Right atrium auricular region (tissue), 2 donors: ENCODE data around the gene SHC2. TPM values are rescaled to one million over a fixed set of nuclear protein-coding genes. Genes with fewer than 3 reads are reported as not detected.
A peak's percentile ranks its signal among the peaks of the same experiment; 100 is the strongest.

ENCODE experiments used
- DNase-seq: peaks from one replicate; pipeline ENCODE4 v3.0.0-alpha.2; 2019; ENCODE audit warnings: low spot score
- H3K27ac ChIP-seq, 2 donors: fragments of 200-600 bp; sonication (generic); 1 replicate in 1 of 2; 2 replicates in 1 of 2; pipeline ENCODE4 v1.5.1; 2016 to 2019
- H3K27me3 ChIP-seq, 2 donors: fragments of 200-600 bp; sonication (generic); one replicate each; pipeline versions ENCODE4 v1.5.1 to v1.6.0; 2017 to 2019
- H3K36me3 ChIP-seq: fragments of 200-600 bp; sonication (generic); one replicate; pipeline ENCODE4 v1.5.1; 2016
- H3K4me1 ChIP-seq, 2 donors: fragments of 200-600 bp; sonication (generic); one replicate each; pipeline versions ENCODE4 v1.5.1 to v1.6.0; 2017 to 2019
- H3K4me3 ChIP-seq, 2 donors: fragments of 200-600 bp; sonication (generic); 1 replicate in 1 of 2; 2 replicates in 1 of 2; pipeline ENCODE4 v1.5.1; 2017 to 2019; ENCODE audit warnings: mild to moderate bottlenecking in 1 of 2, moderate library complexity in 1 of 2
- H3K9me3 ChIP-seq, 2 donors: fragments of 200-600 bp; sonication (generic); one replicate each; pipeline ENCODE4 v1.5.1; 2019
- total RNA-seq, 2 donors: library from RNA; depleted of rRNA; stranded (reverse); fragments of >200 nt; gene quantifications; one replicate each; pipeline ENCODE4 v1.1.0, GENCODE V29; 2016
- TF ChIP-seq, protein P1 (sequence below), 2 donors: fragments of 200-600 bp; sonication (generic); IDR thresholded peaks; one replicate each; pipeline ENCODE4 v1.5.1; 2019; ENCODE audit warnings: antibody characterized with exemption in 2 of 2

SHC2 gene
- total RNA-seq, 2 donors from 2014 or later, result 9.6 to 26.8 TPM

DNA sequence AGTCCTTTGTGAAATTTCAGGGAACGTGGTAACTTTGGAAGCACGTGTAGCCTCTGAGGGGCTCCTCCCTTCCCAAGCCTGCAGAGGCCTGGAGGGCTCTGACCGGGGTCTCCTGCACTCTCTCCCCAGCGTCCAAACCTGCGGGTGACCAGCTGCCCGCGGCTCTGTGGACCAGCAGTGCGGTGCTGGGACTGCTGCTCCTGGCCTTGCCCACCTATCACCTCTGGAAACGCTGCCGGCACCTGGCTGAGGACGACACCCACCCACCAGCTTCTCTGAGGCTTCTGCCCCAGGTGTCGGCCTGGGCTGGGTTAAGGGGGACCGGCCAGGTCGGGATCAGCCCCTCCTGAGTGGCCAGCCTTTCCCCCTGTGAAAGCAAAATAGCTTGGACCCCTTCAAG is 43.8 kb upstream of the SHC2 start:
- H3K4me3 ChIP-seq, result no peak overlapping the region
- peaks cover 0 to 17% of the 10 kb centered on the region in 2 donors for H3K4me1 ChIP-seq
- no peaks in the 10 kb centered on the region for H3K27me3 ChIP-seq
- TF ChIP-seq, protein P1, sequence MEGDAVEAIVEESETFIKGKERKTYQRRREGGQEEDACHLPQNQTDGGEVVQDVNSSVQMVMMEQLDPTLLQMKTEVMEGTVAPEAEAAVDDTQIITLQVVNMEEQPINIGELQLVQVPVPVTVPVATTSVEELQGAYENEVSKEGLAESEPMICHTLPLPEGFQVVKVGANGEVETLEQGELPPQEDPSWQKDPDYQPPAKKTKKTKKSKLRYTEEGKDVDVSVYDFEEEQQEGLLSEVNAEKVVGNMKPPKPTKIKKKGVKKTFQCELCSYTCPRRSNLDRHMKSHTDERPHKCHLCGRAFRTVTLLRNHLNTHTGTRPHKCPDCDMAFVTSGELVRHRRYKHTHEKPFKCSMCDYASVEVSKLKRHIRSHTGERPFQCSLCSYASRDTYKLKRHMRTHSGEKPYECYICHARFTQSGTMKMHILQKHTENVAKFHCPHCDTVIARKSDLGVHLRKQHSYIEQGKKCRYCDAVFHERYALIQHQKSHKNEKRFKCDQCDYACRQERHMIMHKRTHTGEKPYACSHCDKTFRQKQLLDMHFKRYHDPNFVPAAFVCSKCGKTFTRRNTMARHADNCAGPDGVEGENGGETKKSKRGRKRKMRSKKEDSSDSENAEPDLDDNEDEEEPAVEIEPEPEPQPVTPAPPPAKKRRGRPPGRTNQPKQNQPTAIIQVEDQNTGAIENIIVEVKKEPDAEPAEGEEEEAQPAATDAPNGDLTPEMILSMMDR (IDR thresholded peaks at IDR 0.05), result no peak
- no peaks in the 10 kb centered on the region for H3K36me3 ChIP-seq
- H3K9me3 ChIP-seq, result no peaks in the 10 kb centered on the region
- DNase-seq, result no peak
- no peak overlapping the region for H3K27ac ChIP-seq

DNA sequence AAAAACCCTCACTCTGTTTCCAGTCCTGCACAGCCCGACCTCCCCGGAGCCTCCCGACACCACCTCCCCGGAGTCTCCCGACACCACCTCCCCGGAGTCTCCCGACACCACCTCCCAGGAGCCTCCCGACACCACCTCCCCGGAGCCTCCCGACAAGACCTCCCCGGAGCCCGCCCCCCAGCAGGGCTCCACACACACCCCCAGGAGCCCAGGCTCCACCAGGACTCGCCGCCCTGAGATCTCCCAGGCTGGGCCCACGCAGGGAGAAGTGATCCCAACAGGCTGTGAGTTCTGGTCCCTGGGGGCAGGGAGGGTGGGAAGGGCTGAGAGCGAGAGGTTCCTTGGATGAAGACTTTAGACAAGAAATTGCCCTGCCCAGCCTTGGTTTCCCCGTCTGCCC is 40.8 kb upstream of the SHC2 start:
- no peak overlapping the region for H3K4me3 ChIP-seq
- peaks cover 8 to 15% of the 10 kb centered on the region in 2 donors for H3K27me3 ChIP-seq
- no peak for DNase-seq
- peaks cover 0 to 20% of the 10 kb centered on the region in 2 donors for H3K4me1 ChIP-seq
- H3K27ac ChIP-seq, result no peak overlapping the region
- TF ChIP-seq, protein P1 (IDR thresholded peaks at IDR 0.05), result no peak
- no peaks in the 10 kb centered on the region for H3K36me3 ChIP-seq
- H3K9me3 ChIP-seq, result no peaks in the 10 kb centered on the region

DNA sequence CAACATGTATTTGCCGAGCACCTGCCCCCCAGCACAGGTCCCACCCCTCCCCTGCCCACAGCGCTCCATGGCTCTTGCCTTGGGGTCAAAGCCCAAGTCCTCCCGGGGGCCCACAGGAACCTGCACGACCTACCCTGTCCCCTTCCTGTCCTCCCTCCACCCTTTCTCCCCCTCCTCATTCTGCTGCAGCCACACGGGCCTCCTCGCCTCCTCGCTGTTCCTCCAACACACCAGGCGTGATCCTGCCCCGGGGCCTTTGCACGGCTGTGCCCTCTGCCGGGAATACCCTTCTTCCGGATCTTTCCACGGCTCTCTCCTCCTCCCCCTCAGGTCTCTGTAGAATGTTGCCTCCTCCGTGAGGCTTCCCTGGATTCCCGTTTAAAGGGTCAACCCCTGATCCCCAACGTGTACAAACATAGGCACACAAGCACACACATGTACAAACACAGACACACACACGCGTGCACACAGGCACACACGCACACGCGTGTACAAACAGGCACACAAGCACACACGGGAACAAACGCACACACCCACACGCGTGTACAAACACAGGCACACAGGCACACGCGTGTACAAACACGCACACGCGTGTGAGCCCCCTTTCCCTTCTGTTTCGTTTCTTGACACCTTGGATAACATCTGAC is 38.3 kb upstream of the SHC2 start:
- Histone ChIP-seq H3K36me3 (no peaks in the 10 kb centered on the region), H3K27me3 (peaks cover 8 to 21% of the 10 kb centered on the region in 2 donors), H3K4me1 (peaks cover 0 to 21% of the 10 kb centered on the region in 2 donors), H3K4me3 (no peak overlapping the region), H3K9me3 (no peaks in the 10 kb centered on the region), H3K27ac (no peak overlapping the region)
- TF ChIP-seq, protein P1 (IDR thresholded peaks at IDR 0.05), result no peak
- no peak for DNase-seq

DNA sequence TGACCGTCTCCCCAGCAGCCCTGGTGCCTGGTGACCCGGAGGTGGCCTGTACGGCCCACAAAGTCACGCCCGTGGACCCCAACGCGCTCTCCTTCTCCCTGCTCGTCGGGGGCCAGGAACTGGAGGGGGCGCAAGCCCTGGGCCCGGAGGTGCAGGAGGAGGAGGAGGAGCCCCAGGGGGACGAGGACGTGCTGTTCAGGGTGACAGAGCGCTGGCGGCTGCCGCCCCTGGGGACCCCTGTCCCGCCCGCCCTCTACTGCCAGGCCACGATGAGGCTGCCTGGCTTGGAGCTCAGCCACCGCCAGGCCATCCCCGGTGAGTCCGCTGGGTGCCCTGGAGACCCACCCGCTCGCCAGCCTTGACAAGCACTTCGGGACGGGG is 37.7 kb upstream of the SHC2 start:
- Histone ChIP-seq H3K27ac (no peak overlapping the region), H3K36me3 (no peaks in the 10 kb centered on the region)

DNA sequence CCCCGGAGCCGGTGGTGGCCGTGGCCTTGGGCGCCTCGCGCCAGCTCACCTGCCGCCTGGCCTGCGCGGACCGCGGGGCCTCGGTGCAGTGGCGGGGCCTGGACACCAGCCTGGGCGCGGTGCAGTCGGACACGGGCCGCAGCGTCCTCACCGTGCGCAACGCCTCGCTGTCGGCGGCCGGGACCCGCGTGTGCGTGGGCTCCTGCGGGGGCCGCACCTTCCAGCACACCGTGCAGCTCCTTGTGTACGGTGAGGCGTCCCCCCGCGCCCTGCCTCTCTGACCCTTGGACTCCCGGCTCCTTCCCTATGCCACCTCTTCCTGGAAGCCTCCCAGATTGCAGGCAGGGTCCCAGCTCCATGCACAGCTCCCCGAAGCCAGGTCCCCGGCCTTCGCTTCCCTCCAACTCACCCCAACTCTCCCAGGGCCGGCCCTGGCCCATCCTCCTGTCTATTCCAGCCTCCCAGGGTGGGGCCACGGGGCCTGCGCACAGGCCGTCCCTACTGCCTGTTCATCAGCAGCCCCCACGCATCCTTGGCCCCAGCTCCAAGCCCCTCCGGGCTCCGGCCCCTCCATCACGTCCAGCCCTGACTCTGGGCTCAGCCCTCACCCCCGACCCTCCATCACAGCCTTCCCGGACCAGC is 37.2 kb upstream of the SHC2 start:
- H3K27me3 ChIP-seq, result peaks cover 8 to 21% of the 10 kb centered on the region in 2 donors
- no peaks in the 10 kb centered on the region for H3K36me3 ChIP-seq
- TF ChIP-seq, protein P1 (IDR thresholded peaks at IDR 0.05), result no peak
- peaks cover 0 to 21% of the 10 kb centered on the region in 2 donors for H3K4me1 ChIP-seq
- peak overlapping the region in 1 of 2 donors; percentile 11 for H3K4me3 ChIP-seq
- DNase-seq, result no peak
- no peak overlapping the region for H3K27ac ChIP-seq
- no peaks in the 10 kb centered on the region for H3K9me3 ChIP-seq

More for the DNA sequence above, 37.7 kb upstream of the SHC2 start:
- H3K27me3 ChIP-seq, result peaks cover 8 to 21% of the 10 kb centered on the region in 2 donors
- H3K9me3 ChIP-seq, result no peaks in the 10 kb centered on the region
- H3K4me3 ChIP-seq, result no peak overlapping the region
- H3K4me1 ChIP-seq, result peaks cover 0 to 21% of the 10 kb centered on the region in 2 donors
- DNase-seq, result no peak
- TF ChIP-seq, protein P1 (IDR thresholded peaks at IDR 0.05), result no peak
